ENCODE measurements around the gene CADM2. TPM values are rescaled to one million over a fixed set of nuclear protein-coding genes. Genes with fewer than 3 reads are reported as not detected.

CADM2 gene
- total RNA-seq, 1 experiment from 2014 or later: 0.64 TPM

- no peaks in the 10 kb centered on the region for H3K4me1 ChIP-seq (ENCODE audit: control insufficient read depth, insufficient read depth, low read length)
- no TSS peak for BruUV-seq (replicated peaks)
- ChIA-PET POLR2A (no interaction called here), CTCF (interaction anchor here (0.5 kb wide), 1 partner anchor 1568 kb away, joined by 4 read pairs; no protein-coding TSS in a partner anchor)
- no peak overlapping the region for H3K27ac ChIP-seq (ENCODE audit: low read length)
- intact Hi-C loops (cut with micrococcal nuclease; ENCODE audit: unreplicated experiment) (no loop called here), in situ Hi-C loops (cut with HindIII; ENCODE audit: low pct_unique_long_range_greater_than_20kb, low sequenced_read_pairs) (no loop called here)
- H3K36me3 ChIP-seq (ENCODE audit: control insufficient read depth, insufficient read depth, low read length): no peaks in the 10 kb centered on the region
- ATAC-seq: no peak
- H3K4me3 ChIP-seq (ENCODE audit: low read depth in 2 of 2, low read length in 2 of 2): no peak overlapping the region
- DNase-seq (ENCODE audit: low read depth, low spot score): no peak
- no peaks in the 10 kb centered on the region for H3K9me3 ChIP-seq (ENCODE audit: control insufficient read depth, insufficient read depth, low read depth, low read length)
- TF ChIP-seq SIN3A (IDR thresholded peaks at IDR 0.05; ENCODE audit: borderline replicate concordance, insufficient read depth, low read depth, low read length) (no peak), CTCF (IDR thresholded peaks at IDR 0.05) (no peak), TCF7L2 (IDR thresholded peaks at IDR 0.05; ENCODE audit: low read depth, low read length) (no peak), POLR2AphosphoS5 (IDR thresholded peaks at IDR 0.05; ENCODE audit: low read depth, low read length) (no peak)
- TF ChIP-seq, protein P1, sequence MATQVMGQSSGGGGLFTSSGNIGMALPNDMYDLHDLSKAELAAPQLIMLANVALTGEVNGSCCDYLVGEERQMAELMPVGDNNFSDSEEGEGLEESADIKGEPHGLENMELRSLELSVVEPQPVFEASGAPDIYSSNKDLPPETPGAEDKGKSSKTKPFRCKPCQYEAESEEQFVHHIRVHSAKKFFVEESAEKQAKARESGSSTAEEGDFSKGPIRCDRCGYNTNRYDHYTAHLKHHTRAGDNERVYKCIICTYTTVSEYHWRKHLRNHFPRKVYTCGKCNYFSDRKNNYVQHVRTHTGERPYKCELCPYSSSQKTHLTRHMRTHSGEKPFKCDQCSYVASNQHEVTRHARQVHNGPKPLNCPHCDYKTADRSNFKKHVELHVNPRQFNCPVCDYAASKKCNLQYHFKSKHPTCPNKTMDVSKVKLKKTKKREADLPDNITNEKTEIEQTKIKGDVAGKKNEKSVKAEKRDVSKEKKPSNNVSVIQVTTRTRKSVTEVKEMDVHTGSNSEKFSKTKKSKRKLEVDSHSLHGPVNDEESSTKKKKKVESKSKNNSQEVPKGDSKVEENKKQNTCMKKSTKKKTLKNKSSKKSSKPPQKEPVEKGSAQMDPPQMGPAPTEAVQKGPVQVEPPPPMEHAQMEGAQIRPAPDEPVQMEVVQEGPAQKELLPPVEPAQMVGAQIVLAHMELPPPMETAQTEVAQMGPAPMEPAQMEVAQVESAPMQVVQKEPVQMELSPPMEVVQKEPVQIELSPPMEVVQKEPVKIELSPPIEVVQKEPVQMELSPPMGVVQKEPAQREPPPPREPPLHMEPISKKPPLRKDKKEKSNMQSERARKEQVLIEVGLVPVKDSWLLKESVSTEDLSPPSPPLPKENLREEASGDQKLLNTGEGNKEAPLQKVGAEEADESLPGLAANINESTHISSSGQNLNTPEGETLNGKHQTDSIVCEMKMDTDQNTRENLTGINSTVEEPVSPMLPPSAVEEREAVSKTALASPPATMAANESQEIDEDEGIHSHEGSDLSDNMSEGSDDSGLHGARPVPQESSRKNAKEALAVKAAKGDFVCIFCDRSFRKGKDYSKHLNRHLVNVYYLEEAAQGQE (IDR thresholded peaks at IDR 0.05; ENCODE audit: insufficient read depth in 1 of 2, low read depth in 2 of 2, low read length in 1 of 2): no peak
- no peaks in the 10 kb centered on the region for H3K27me3 ChIP-seq (ENCODE audit: control insufficient read depth, insufficient read depth, low read length)
These were observed 515.5 kb downstream of the CADM2 start for GRCh38 chr3:85474241-85474640.

DNA sequence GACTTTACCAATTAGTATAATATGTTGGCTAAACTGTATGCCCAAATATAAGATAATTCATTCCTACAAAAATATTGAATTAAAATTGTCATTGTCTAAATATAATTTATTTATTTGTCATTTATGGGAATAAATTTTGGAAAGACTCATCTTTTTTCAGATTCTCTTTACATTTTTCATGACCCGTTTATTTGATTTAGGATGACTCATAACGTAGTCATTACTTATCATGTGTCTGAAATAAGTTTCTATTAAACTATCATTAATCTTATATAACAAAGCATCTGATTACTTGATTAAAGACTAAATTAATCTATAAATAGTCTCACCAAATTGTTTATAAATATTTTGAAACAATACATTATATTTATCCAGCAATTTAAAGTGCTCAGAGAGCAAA, 516.6 kb downstream of the CADM2 start:
- H3K9me3 ChIP-seq (ENCODE audit: control insufficient read depth, insufficient read depth, low read depth, low read length): no peaks in the 10 kb centered on the region
- H3K27me3 ChIP-seq (ENCODE audit: control insufficient read depth, insufficient read depth, low read length): no peaks in the 10 kb centered on the region
- no peak for DNase-seq (ENCODE audit: low read depth, low spot score)
- in situ Hi-C loops (cut with HindIII; ENCODE audit: low pct_unique_long_range_greater_than_20kb, low sequenced_read_pairs): no loop called here
- no TSS peak for BruUV-seq (replicated peaks)
- H3K4me1 ChIP-seq (ENCODE audit: control insufficient read depth, insufficient read depth, low read length): no peaks in the 10 kb centered on the region
- ChIA-PET CTCF (no interaction called here), POLR2A (no interaction called here)
- intact Hi-C loops (cut with micrococcal nuclease; ENCODE audit: unreplicated experiment): no loop called here
- H3K27ac ChIP-seq (ENCODE audit: low read length): no peak overlapping the region
- no peaks in the 10 kb centered on the region for H3K36me3 ChIP-seq (ENCODE audit: control insufficient read depth, insufficient read depth, low read length)
- H3K4me3 ChIP-seq (ENCODE audit: low read depth in 2 of 2, low read length in 2 of 2): no peak overlapping the region
- TF ChIP-seq TCF7L2 (IDR thresholded peaks at IDR 0.05; ENCODE audit: low read depth, low read length) (no peak), SIN3A (IDR thresholded peaks at IDR 0.05; ENCODE audit: borderline replicate concordance, insufficient read depth, low read depth, low read length) (no peak), CTCF (IDR thresholded peaks at IDR 0.05) (no peak), POLR2AphosphoS5 (IDR thresholded peaks at IDR 0.05; ENCODE audit: low read depth, low read length) (no peak)
- TF ChIP-seq, protein P1 (IDR thresholded peaks at IDR 0.05; ENCODE audit: insufficient read depth in 1 of 2, low read depth in 2 of 2, low read length in 1 of 2): no peak
- no peak for ATAC-seq
